ENCODE data around the gene ARIH2. TPM values are rescaled to one million over a fixed set of nuclear protein-coding genes. Genes with fewer than 3 reads are reported as not detected.

ARIH2 gene
- total and polyA plus RNA-seq, 9 of the 15 experiments (the other 6 are each of a cell fraction or from before 2014, with no cell fraction given), result 27.0 to 120 (median 108) TPM

DNA sequence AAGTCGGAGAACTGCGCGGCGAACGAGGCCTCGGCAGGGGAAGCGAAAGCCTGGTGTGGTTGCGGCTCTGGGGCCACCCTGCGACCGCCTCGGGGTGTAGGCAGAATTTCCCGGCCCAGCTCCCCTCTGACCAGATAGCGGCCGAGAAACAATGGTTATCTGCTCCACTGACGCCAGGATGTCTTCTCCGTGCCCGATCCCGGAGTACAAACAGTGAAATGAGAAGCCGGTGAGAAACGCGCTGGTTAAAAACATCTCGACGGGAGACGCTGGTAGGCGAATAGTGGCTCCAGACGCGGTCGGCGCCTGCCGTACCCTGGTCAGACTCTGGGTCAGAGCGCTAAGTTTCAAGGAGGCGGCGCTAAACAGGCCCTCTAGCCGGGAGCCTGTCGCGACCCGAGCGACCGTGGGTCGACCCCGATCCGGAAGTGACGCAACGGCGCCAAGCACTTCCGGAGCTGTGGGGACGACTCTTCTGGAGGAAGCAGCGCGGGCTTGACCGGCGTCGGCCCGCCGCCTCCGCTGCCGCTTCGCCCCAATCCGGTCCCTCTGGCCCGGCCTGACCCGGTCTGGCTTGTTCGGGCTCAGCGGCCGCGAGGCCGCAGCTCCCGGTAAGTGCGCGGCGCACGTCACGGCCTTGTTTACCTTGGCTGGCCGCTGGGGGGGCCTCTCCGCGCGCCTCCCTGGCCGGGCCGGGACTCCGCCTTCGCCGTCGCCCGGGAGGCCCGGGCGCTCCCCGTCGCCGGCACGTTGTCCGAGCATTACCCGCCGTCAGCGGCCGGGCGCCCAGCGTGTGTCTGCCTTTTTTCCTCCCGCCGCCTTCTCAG, at the start of gene ARIH2 (continued):
- TF ChIP-seq SNIP1 (IDR thresholded peaks at IDR 0.05; ENCODE audit: low read depth), result no peak
- TF ChIP-seq SAFB (IDR thresholded peaks at IDR 0.05; ENCODE audit: borderline replicate concordance, low read depth, low read length), result no peak
- no peak for TF ChIP-seq KDM1A (IDR thresholded peaks at IDR 0.05)
- TF ChIP-seq, protein P1, sequence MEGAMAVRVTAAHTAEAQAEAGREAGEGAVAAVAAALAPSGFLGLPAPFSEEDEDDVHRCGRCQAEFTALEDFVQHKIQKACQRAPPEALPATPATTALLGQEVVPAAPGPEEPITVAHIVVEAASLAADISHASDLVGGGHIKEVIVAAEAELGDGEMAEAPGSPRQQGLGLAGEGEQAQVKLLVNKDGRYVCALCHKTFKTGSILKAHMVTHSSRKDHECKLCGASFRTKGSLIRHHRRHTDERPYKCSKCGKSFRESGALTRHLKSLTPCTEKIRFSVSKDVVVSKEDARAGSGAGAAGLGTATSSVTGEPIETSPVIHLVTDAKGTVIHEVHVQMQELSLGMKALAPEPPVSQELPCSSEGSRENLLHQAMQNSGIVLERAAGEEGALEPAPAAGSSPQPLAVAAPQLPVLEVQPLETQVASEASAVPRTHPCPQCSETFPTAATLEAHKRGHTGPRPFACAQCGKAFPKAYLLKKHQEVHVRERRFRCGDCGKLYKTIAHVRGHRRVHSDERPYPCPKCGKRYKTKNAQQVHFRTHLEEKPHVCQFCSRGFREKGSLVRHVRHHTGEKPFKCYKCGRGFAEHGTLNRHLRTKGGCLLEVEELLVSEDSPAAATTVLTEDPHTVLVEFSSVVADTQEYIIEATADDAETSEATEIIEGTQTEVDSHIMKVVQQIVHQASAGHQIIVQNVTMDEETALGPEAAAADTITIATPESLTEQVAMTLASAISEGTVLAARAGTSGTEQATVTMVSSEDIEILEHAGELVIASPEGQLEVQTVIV (CRISPR knock-in tag; IDR thresholded peaks at IDR 0.05; ENCODE audit: borderline replicate concordance), result no peak
- peak; percentile 97 for TF ChIP-seq NR2C1 (IDR thresholded peaks at IDR 0.05)
- TF ChIP-seq NR2C1 (tag; IDR thresholded peaks at IDR 0.05), result peak; percentile 97
- TF ChIP-seq PTRF (tag; IDR thresholded peaks at IDR 0.05), result no peak
- TF ChIP-seq, protein P2, sequence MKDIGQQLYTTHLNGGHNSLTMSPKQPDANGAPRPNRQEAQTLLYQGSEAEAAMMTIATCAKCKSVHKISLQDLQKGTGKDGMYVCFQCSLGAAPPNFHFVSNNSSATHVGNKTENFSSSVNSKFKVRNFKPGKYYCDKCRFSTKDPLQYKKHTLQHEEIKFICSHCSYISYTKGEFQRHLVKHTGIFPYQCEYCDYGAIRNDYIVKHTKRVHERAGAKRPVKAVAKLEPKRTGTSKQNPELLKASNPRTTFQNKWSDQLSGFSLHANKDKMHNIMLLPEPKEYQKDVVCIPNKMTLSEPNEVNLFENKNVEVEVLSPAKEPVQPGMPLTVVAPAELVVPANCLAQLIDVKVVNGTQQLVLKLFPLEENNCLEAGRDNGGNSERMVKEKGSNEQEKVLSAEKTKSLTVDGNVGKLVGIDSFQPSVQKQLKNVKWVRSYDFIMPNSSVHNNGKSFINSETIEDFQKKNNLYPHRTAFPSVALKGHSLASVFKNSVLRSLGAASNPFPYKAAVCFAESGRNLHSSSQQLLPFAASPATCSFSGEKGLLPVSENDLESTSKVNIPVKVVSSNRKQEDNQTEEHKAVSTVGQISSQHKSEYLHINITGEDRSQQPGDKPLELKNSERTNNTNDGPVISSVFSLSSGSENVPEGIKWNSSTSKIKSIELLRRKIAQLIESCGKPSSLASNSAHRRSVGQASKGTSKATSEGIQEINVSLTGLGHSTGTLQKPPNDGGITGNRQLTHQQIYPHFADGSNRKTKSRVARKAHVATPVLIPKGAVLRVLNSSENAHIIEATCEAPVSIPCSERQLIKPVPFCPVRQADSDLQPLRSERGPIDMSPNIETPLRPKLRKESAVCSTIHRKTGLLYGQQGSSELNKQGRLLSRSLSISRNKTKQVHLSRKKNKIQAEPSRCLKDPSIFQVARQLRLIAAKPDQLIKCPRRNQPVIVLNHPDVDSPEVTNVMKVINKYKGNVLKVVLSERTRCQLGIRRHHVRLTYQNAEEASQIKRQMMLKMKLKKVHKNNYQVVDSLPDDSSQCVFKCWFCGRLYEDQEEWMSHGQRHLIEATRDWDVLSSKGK (CRISPR knock-in tag; IDR thresholded peaks at IDR 0.05), result no peak
- no peak for TF ChIP-seq TEAD4 (IDR thresholded peaks at IDR 0.05; ENCODE audit: low read length)
- no peak for TF ChIP-seq TEAD4 (CRISPR knock-in tag; IDR thresholded peaks at IDR 0.05; ENCODE audit: borderline replicate concordance)
- no peak for TF ChIP-seq BDP1 (IDR thresholded peaks at IDR 0.05; ENCODE audit: insufficient read depth, insufficient read length)
- TF ChIP-seq ZNF239 (CRISPR knock-in tag; IDR thresholded peaks at IDR 0.05), result no peak
- TF ChIP-seq, protein P3, sequence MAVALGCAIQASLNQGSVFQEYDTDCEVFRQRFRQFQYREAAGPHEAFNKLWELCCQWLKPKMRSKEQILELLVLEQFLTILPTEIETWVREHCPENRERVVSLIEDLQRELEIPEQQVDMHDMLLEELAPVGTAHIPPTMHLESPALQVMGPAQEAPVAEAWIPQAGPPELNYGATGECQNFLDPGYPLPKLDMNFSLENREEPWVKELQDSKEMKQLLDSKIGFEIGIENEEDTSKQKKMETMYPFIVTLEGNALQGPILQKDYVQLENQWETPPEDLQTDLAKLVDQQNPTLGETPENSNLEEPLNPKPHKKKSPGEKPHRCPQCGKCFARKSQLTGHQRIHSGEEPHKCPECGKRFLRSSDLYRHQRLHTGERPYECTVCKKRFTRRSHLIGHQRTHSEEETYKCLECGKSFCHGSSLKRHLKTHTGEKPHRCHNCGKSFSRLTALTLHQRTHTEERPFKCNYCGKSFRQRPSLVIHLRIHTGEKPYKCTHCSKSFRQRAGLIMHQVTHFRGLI (CRISPR knock-in tag; IDR thresholded peaks at IDR 0.05), result no peak
- TF ChIP-seq, protein P4, sequence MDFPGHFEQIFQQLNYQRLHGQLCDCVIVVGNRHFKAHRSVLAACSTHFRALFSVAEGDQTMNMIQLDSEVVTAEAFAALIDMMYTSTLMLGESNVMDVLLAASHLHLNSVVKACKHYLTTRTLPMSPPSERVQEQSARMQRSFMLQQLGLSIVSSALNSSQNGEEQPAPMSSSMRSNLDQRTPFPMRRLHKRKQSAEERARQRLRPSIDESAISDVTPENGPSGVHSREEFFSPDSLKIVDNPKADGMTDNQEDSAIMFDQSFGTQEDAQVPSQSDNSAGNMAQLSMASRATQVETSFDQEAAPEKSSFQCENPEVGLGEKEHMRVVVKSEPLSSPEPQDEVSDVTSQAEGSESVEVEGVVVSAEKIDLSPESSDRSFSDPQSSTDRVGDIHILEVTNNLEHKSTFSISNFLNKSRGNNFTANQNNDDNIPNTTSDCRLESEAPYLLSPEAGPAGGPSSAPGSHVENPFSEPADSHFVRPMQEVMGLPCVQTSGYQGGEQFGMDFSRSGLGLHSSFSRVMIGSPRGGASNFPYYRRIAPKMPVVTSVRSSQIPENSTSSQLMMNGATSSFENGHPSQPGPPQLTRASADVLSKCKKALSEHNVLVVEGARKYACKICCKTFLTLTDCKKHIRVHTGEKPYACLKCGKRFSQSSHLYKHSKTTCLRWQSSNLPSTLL (IDR thresholded peaks at IDR 0.05), result no peak
- TF ChIP-seq, protein P5, sequence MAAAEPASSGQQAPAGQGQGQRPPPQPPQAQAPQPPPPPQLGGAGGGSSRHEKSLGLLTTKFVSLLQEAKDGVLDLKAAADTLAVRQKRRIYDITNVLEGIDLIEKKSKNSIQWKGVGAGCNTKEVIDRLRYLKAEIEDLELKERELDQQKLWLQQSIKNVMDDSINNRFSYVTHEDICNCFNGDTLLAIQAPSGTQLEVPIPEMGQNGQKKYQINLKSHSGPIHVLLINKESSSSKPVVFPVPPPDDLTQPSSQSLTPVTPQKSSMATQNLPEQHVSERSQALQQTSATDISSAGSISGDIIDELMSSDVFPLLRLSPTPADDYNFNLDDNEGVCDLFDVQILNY (CRISPR knock-in tag; IDR thresholded peaks at IDR 0.05), result no peak
- peak; percentile 98 for TF ChIP-seq ZBED1 (IDR thresholded peaks at IDR 0.05)
- TF ChIP-seq, protein P6, sequence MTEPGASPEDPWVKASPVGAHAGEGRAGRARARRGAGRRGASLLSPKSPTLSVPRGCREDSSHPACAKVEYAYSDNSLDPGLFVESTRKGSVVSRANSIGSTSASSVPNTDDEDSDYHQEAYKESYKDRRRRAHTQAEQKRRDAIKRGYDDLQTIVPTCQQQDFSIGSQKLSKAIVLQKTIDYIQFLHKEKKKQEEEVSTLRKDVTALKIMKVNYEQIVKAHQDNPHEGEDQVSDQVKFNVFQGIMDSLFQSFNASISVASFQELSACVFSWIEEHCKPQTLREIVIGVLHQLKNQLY (CRISPR knock-in tag; conservative IDR thresholded peaks at IDR 0.05), result no peak
